HG02981 (cell line): ENCODE data around the gene BCKDHA.
"Not testable (repeated sequence)": the region's sequence is repeated elsewhere in the genome, so short reads cannot be mapped to it uniquely, and the experiment has no call there.

ENCODE experiments used
- ATAC-seq: cut with Tn5 transposase; IDR thresholded peaks from one replicate; pipeline ENCODE4 v1.9.1; 2021; ENCODE audit warnings: mild to moderate bottlenecking, moderate library complexity; ENCODE audit not compliant: unreplicated experiment

BCKDHA gene

GRCh38 chr19:41424335-41425173 is 26.9 kb downstream of the BCKDHA start:
- ATAC-seq = no peak

- no peak for ATAC-seq
Observed at GRCh38 chr19:41425174-41426115, 27.8 kb downstream of the BCKDHA start.

GRCh38 chr19:41426116-41426841 is 28.7 kb downstream of the BCKDHA start:
- ATAC-seq = no peak

GRCh38 chr19:41426952-41427646 is 29.5 kb downstream of the BCKDHA start, which contains the start of gene B3GNT8:
B3GNT8 (minus strand) TSS chr19:41427374; CDS start chr19:41426778, 596 bp downstream.
- ATAC-seq = no peak

GRCh38 chr19:41427647-41428480 is 30.2 kb downstream of the BCKDHA start:
- ATAC-seq = no peak

- no peak for ATAC-seq
Observed at GRCh38 chr19:41428481-41428859, 30.9 kb downstream of the BCKDHA start.

- ATAC-seq = no peak
Observed at GRCh38 chr19:41430922-41431321, 33.3 kb downstream of the BCKDHA start.

GRCh38 chr19:41431426-41432386 is 34.1 kb downstream of the BCKDHA start:
- no peak for ATAC-seq

GRCh38 chr19:41433171-41433570 is 35.6 kb downstream of the BCKDHA start:
- no peak for ATAC-seq

GRCh38 chr19:41434450-41434849 is 36.8 kb downstream of the BCKDHA start:
- no peak for ATAC-seq

GRCh38 chr19:41435376-41435775 is 37.8 kb downstream of the BCKDHA start:
- ATAC-seq = not testable (repeated sequence)

GRCh38 chr19:41435936-41436673 is 38.5 kb downstream of the BCKDHA start:
- ATAC-seq = no peak

- ATAC-seq = no peak
Observed at GRCh38 chr19:41436674-41436951, 39.0 kb downstream of the BCKDHA start.

GRCh38 chr19:41437944-41438574 is 40.4 kb downstream of the BCKDHA start:
- ATAC-seq = no peak

GRCh38 chr19:41439441-41440222 is 42.0 kb downstream of the BCKDHA start, which contains the start of gene DMAC2:
DMAC2 (minus strand) TSS chr19:41439912; CDS start chr19:41439899, 13 bp downstream.
- peak; percentile 84 for ATAC-seq

GRCh38 chr19:41441321-41441945 is 43.8 kb downstream of the BCKDHA start:
- ATAC-seq = no peak
